ENCODE measurements around the gene C20orf173. TPM values are rescaled to one million over a fixed set of nuclear protein-coding genes. Genes with fewer than 3 reads are reported as not detected.
"Not testable (repeated sequence)": the region's sequence is repeated elsewhere in the genome, so short reads cannot be mapped to it uniquely, and the experiment has no call there.

The C20orf173 gene
- total and polyA plus RNA-seq, 8 donors = not detected

- Histone ChIP-seq H3K4me3 (no peak overlapping the region), H3K27me3 (no peaks in the 10 kb centered on the region), H3K4me1 (no peaks in the 10 kb centered on the region), H3K36me3 (peaks cover 0 to 54% of the 10 kb centered on the region in 2 donors), H3K27ac (no peak overlapping the region), H3K9me3 (no peaks in the 10 kb centered on the region)
- TF ChIP-seq CTCF (IDR thresholded peaks at IDR 0.05) = no peak
- DNase-seq = no peak
- ATAC-seq = no peak
- intact Hi-C loops (cut with DNase I) = no loop called here
Measured at GRCh38 chr20:35559042-35559693, 29.7 kb upstream of the C20orf173 start.

- Histone ChIP-seq H3K36me3 (peaks cover 0 to 61% of the 10 kb centered on the region in 2 donors), H3K4me1 (no peaks in the 10 kb centered on the region), H3K4me3 (no peak overlapping the region), H3K27me3 (no peaks in the 10 kb centered on the region), H3K9me3 (no peaks in the 10 kb centered on the region), H3K27ac (no peak overlapping the region)
- ATAC-seq (no peak), DNase-seq (no peak)
- TF ChIP-seq CTCF (IDR thresholded peaks at IDR 0.05) = no peak
- intact Hi-C loops (cut with DNase I) = no loop called here
Measured at GRCh38 chr20:35558451-35558850, 29.0 kb upstream of the C20orf173 start.

- no peak for DNase-seq
- intact Hi-C loops (cut with DNase I) = no loop called here
Measured at GRCh38 chr20:35556871-35557270, 27.4 kb upstream of the C20orf173 start.

GRCh38 chr20:35555951-35556645 lies 26.6 kb upstream of the C20orf173 start:
- Histone ChIP-seq H3K4me1 (no peaks in the 10 kb centered on the region), H3K36me3 (peaks cover 0 to 84% of the 10 kb centered on the region in 2 donors), H3K9me3 (no peaks in the 10 kb centered on the region), H3K27ac (no peak overlapping the region), H3K4me3 (no peak overlapping the region), H3K27me3 (no peaks in the 10 kb centered on the region)
- intact Hi-C loops (cut with DNase I) = no loop called here
- DNase-seq = no peak
- no peak for TF ChIP-seq CTCF (IDR thresholded peaks at IDR 0.05)
- no peak for ATAC-seq

More at GRCh38 chr20:35556871-35557270, 27.4 kb upstream of the C20orf173 start:
- H3K36me3 ChIP-seq = peaks cover 0 to 76% of the 10 kb centered on the region in 2 donors
- no peak for ATAC-seq
- H3K9me3 ChIP-seq = no peaks in the 10 kb centered on the region
- no peaks in the 10 kb centered on the region for H3K4me1 ChIP-seq
- TF ChIP-seq CTCF (IDR thresholded peaks at IDR 0.05) = no peak
- H3K4me3 ChIP-seq = no peak overlapping the region
- no peak overlapping the region for H3K27ac ChIP-seq
- no peaks in the 10 kb centered on the region for H3K27me3 ChIP-seq

- not testable (repeated sequence) for ATAC-seq, DNase-seq
- peaks cover 0 to 90% of the 10 kb centered on the region in 2 donors for H3K36me3 ChIP-seq
Measured at GRCh38 chr20:35555461-35555860, 26.0 kb upstream of the C20orf173 start.

More at GRCh38 chr20:35555461-35555860, 26.0 kb upstream of the C20orf173 start:
- H3K27ac ChIP-seq; H3K9me3 ChIP-seq; H3K4me1 ChIP-seq; H3K4me3 ChIP-seq; intact Hi-C loops (cut with DNase I); H3K27me3 ChIP-seq: not testable (repeated sequence)
